Measurements from ENCODE around the gene LMTK3.
"Not testable (repeated sequence)": the region's sequence is repeated elsewhere in the genome, so short reads cannot be mapped to it uniquely, and the experiment has no call there.

Gene LMTK3

GRCh38 chr19:48524221-48524620, 12.6 kb upstream of the LMTK3 start:
- no peak overlapping the region for H3K27ac Mint-ChIP-seq
- no peaks in the 10 kb centered on the region for H3K27me3 Mint-ChIP-seq
- H3K9me3 Mint-ChIP-seq, result peaks cover 23% of the 10 kb centered on the region
- H3K4me1 Mint-ChIP-seq (ENCODE audit: low read depth), result no peaks in the 10 kb centered on the region
- no peak overlapping the region for H3K4me3 Mint-ChIP-seq
- peaks cover 4% of the 10 kb centered on the region for H3K36me3 Mint-ChIP-seq (ENCODE audit: low read depth)

GRCh38 chr19:48520134-48520533, 8.5 kb upstream of the LMTK3 start:
- peaks cover 4% of the 10 kb centered on the region for H3K36me3 Mint-ChIP-seq (ENCODE audit: low read depth)
- no peaks in the 10 kb centered on the region for H3K4me1 Mint-ChIP-seq (ENCODE audit: low read depth)
- no peak overlapping the region for H3K27ac Mint-ChIP-seq
- no peaks in the 10 kb centered on the region for H3K27me3 Mint-ChIP-seq
- H3K4me3 Mint-ChIP-seq, result no peak overlapping the region
- H3K9me3 Mint-ChIP-seq, result peaks cover 9% of the 10 kb centered on the region

- H3K4me1 Mint-ChIP-seq (ENCODE audit: low read depth); H3K27me3 Mint-ChIP-seq; H3K36me3 Mint-ChIP-seq (ENCODE audit: low read depth); H3K9me3 Mint-ChIP-seq; H3K4me3 Mint-ChIP-seq; H3K27ac Mint-ChIP-seq: not testable (repeated sequence)
Observed at GRCh38 chr19:48519426-48519825, 7.8 kb upstream of the LMTK3 start.

DNA sequence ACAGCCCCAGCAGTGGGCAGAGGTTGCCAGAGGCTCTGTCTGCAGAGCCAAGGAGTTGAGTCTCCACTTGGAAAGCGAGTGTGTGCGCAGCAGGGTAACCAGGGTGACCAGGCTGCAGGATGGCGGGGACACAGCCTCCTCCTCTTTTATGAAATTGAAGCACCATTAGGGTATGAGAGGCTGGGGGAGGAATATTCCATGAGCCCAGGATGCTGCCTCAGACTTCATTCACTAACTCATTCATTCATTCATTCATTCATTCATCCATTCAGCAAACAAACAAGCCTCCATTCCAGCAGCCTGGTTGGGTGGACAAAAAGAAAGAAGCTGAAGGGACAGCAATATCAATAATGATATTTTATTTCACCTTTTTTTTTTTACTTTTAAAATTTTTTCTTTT, 6.6 kb upstream of the LMTK3 start:
- Mint-ChIP-seq H3K27ac (no peak overlapping the region), H3K27me3 (no peaks in the 10 kb centered on the region), H3K9me3 (no peaks in the 10 kb centered on the region), H3K4me3 (no peak overlapping the region), H3K36me3 (ENCODE audit: low read depth) (no peaks in the 10 kb centered on the region), H3K4me1 (ENCODE audit: low read depth) (peaks cover 10% of the 10 kb centered on the region)

GRCh38 chr19:48516536-48516935, 4.9 kb upstream of the LMTK3 start:
- Mint-ChIP-seq H3K4me3 (no peak overlapping the region), H3K4me1 (ENCODE audit: low read depth) (peaks cover 10% of the 10 kb centered on the region), H3K27ac (no peak overlapping the region), H3K27me3 (no peaks in the 10 kb centered on the region), H3K36me3 (ENCODE audit: low read depth) (no peaks in the 10 kb centered on the region), H3K9me3 (no peaks in the 10 kb centered on the region)

DNA sequence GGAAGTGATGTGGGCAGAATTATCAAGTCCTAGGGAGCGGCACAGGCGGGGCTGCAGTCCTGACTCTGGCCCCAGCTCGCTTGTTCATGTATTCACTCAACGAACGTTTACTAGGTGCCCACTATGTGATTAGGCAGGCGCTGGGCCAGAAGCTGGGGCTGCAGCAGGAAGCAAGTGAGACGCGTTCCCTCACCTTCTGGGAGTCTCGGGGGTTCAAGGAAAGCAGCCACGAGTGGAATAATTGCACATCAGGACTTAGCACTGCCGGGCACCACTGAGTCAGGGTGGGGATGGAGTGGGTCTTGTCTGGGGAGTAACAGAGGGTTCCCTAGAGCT, 2.5 kb upstream of the LMTK3 start:
- Mint-ChIP-seq H3K4me1 (ENCODE audit: low read depth) (peaks cover 16% of the 10 kb centered on the region), H3K4me3 (no peak overlapping the region), H3K36me3 (ENCODE audit: low read depth) (no peaks in the 10 kb centered on the region), H3K9me3 (no peaks in the 10 kb centered on the region), H3K27ac (peak overlapping the region; percentile 62), H3K27me3 (no peaks in the 10 kb centered on the region)

- H3K9me3 Mint-ChIP-seq, result no peaks in the 10 kb centered on the region
- no peak overlapping the region for H3K4me3 Mint-ChIP-seq
- no peaks in the 10 kb centered on the region for H3K27me3 Mint-ChIP-seq
- H3K36me3 Mint-ChIP-seq (ENCODE audit: low read depth), result no peaks in the 10 kb centered on the region
- peak overlapping the region; percentile 62 for H3K27ac Mint-ChIP-seq
- peaks cover 16% of the 10 kb centered on the region for H3K4me1 Mint-ChIP-seq (ENCODE audit: low read depth)
Observed at GRCh38 chr19:48513289-48514122, 1.9 kb upstream of the LMTK3 start.

DNA sequence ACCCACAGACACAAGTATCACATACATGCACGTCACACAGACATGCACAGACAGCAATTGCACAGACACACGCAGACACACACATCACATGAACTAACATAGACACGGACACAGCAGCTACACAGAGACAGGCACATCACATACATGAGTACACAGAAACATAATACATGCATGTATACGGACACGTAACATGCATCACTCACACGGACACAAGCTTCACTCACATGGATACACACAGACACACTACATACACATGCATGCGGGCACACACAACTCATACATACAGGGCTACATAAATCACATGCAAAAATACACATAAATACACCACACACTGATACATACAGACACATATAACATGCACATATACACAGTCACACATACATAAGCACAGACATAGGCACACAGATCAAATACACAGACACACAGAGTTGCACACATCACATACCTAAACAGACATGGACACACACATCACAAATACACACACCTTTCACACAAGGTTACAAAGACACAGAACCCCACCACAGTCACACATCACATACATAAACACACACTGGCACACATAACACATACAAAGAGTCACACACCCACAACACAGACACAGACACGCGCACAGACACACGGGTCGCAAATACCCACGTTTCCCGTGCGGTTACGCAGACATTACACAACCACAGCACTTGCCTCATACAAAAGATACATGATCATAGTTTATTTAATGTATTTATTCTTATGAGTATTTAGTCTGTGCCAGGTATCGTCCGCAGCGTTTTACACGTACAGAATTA, 1.1 kb upstream of the LMTK3 start:
- Mint-ChIP-seq H3K4me3 (no peak overlapping the region), H3K36me3 (ENCODE audit: low read depth) (no peaks in the 10 kb centered on the region), H3K9me3 (no peaks in the 10 kb centered on the region), H3K4me1 (ENCODE audit: low read depth) (peaks cover 16% of the 10 kb centered on the region), H3K27me3 (no peaks in the 10 kb centered on the region), H3K27ac (no peak overlapping the region)

GRCh38 chr19:48511321-48511731, 309 bp downstream of the LMTK3 start:
- H3K36me3 Mint-ChIP-seq (ENCODE audit: low read depth), result no peaks in the 10 kb centered on the region
- no peak overlapping the region for H3K27ac Mint-ChIP-seq
- H3K4me3 Mint-ChIP-seq, result peak overlapping the region; percentile 73

GRCh38 chr19:48510421-48511268, 990 bp downstream of the LMTK3 start:
- peaks cover 16% of the 10 kb centered on the region for H3K4me1 Mint-ChIP-seq (ENCODE audit: low read depth)
- H3K27ac Mint-ChIP-seq, result no peak overlapping the region
- peak overlapping the region; percentile 73 for H3K4me3 Mint-ChIP-seq
- H3K9me3 Mint-ChIP-seq, result no peaks in the 10 kb centered on the region
- H3K36me3 Mint-ChIP-seq (ENCODE audit: low read depth), result no peaks in the 10 kb centered on the region
- H3K27me3 Mint-ChIP-seq, result no peaks in the 10 kb centered on the region

More at GRCh38 chr19:48511321-48511731, 309 bp downstream of the LMTK3 start:
- H3K4me1 Mint-ChIP-seq (ENCODE audit: low read depth), result peaks cover 16% of the 10 kb centered on the region
- H3K27me3 Mint-ChIP-seq, result no peaks in the 10 kb centered on the region
- no peaks in the 10 kb centered on the region for H3K9me3 Mint-ChIP-seq

DNA sequence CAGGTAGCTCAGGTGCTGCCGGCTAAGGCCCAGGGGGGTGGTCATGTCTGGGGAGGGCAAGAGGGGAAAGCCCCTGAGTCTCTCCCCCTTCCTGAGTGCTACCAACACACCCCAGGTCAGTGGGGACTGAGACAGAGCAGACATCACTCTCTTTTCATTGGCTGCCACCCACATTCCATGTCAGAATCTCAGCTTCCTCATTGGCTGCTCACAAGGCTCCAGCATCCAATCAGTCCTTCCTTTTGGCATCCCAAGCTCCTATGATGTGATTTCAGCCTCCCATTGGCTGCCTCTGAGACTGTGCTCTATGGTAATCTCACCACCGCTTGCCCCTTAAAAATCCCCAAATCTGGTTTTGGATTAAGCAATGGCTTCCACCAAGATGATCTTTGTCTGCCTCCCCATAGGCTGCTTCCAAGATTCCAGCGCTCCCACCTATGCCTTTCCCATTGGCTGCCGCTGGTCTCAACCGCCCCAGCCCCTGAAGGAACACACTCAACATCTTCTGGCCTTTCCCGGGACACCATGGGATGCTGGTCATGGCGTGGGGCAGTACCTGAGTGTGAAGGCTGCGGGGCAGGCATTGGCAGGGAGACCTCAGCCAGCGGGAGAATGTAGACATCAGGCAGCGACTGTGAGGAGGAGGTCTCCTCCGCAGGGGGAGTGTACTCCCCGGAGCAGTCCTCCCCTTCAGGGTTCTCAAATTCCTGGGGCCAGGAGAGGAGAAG, 2.0 kb downstream of the LMTK3 start:
- Mint-ChIP-seq H3K4me1 (ENCODE audit: low read depth) (peaks cover 16% of the 10 kb centered on the region), H3K9me3 (no peaks in the 10 kb centered on the region), H3K27ac (no peak overlapping the region), H3K36me3 (ENCODE audit: low read depth) (no peaks in the 10 kb centered on the region), H3K4me3 (no peak overlapping the region), H3K27me3 (no peaks in the 10 kb centered on the region)

DNA sequence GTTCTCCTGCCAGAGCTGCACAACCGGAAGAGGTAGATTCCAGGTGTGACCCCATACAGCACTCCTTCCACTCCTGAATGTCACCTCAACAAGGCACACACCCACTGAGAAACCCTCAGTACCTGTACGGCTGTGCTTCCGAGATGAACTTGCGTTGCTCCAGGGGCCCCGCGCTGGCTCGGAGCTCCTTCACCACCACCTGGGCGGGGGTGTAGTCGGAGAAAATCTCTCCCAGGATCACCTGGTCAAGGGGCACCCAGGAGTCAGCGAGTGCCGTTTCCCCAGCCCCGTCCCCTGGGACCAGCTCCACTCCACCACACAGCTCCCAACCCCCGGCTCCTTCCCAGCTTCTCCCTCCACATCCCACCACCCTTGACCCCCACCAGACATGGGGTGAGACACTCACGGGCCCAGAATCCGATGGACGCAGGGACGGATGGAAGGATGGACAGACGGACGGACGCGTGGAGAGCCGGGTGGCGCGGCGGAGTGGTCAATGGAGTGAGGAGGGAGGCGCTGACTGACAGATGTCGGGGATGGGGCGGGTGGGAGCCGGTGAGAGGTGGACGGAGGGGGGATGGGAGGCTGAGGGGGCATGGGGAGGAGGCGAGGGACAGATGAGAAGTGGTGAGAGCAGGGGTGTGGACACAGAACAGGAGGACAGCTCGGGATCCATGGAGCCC, 2.8 kb downstream of the LMTK3 start:
- H3K27ac Mint-ChIP-seq, result no peak overlapping the region
- no peaks in the 10 kb centered on the region for H3K9me3 Mint-ChIP-seq
- no peaks in the 10 kb centered on the region for H3K36me3 Mint-ChIP-seq (ENCODE audit: low read depth)
- no peak overlapping the region for H3K4me3 Mint-ChIP-seq
- H3K27me3 Mint-ChIP-seq, result no peaks in the 10 kb centered on the region
- peaks cover 9% of the 10 kb centered on the region for H3K4me1 Mint-ChIP-seq (ENCODE audit: low read depth)

- Mint-ChIP-seq H3K36me3 (ENCODE audit: low read depth) (no peaks in the 10 kb centered on the region), H3K27ac (peak overlapping the region; percentile 36), H3K4me3 (no peak overlapping the region), H3K4me1 (ENCODE audit: low read depth) (peaks cover 6% of the 10 kb centered on the region), H3K27me3 (no peaks in the 10 kb centered on the region), H3K9me3 (no peaks in the 10 kb centered on the region)
Observed at GRCh38 chr19:48507911-48508439, 3.7 kb downstream of the LMTK3 start.
